NCI-H524 treated with DMSO at 0.1 percent for 48 hours (cell line): ENCODE data around the gene MYLK4.

ENCODE experiments used
- DNase-seq: peaks from one replicate; lab custom pipeline; 2025; lab: John Stamatoyannopoulos, UW

MYLK4 gene

GRCh38 chr6:2733324-2733723 lies 17.4 kb downstream of the MYLK4 start:
- no peak for DNase-seq

GRCh38 chr6:2732503-2733089 lies 18.1 kb downstream of the MYLK4 start:
- no peak for DNase-seq

- DNase-seq = no peak
Observed at GRCh38 chr6:2731281-2731909, 19.3 kb downstream of the MYLK4 start.

GRCh38 chr6:2730353-2731107 lies 20.2 kb downstream of the MYLK4 start:
- DNase-seq = no peak

- no peak for DNase-seq
Observed at GRCh38 chr6:2729921-2730320, 20.8 kb downstream of the MYLK4 start.

- DNase-seq = no peak
Observed at GRCh38 chr6:2725999-2726567, 24.6 kb downstream of the MYLK4 start.

GRCh38 chr6:2725364-2725988 lies 25.2 kb downstream of the MYLK4 start:
- DNase-seq = no peak

GRCh38 chr6:2721219-2721618 lies 29.5 kb downstream of the MYLK4 start:
- DNase-seq = no peak

GRCh38 chr6:2719093-2719455 lies 31.6 kb downstream of the MYLK4 start:
- DNase-seq = no peak

GRCh38 chr6:2718334-2719092 lies 32.2 kb downstream of the MYLK4 start:
- DNase-seq = no peak

- no peak for DNase-seq
Observed at GRCh38 chr6:2716936-2717700, 33.6 kb downstream of the MYLK4 start.

- no peak for DNase-seq
Observed at GRCh38 chr6:2715737-2716136, 35.0 kb downstream of the MYLK4 start.

GRCh38 chr6:2714111-2714895 lies 36.4 kb downstream of the MYLK4 start:
- DNase-seq = no peak

- DNase-seq = no peak
Observed at GRCh38 chr6:2713473-2714110, 37.1 kb downstream of the MYLK4 start.

GRCh38 chr6:2712102-2712501 lies 38.6 kb downstream of the MYLK4 start:
- no peak for DNase-seq

- DNase-seq = no peak
Observed at GRCh38 chr6:2710412-2710811, 40.3 kb downstream of the MYLK4 start.

GRCh38 chr6:2708456-2708855 lies 42.3 kb downstream of the MYLK4 start:
- no peak for DNase-seq

GRCh38 chr6:2706558-2706957 lies 44.2 kb downstream of the MYLK4 start:
- peak; percentile 95 for DNase-seq

GRCh38 chr6:2705256-2705655 lies 45.5 kb downstream of the MYLK4 start:
- no peak for DNase-seq

GRCh38 chr6:2697291-2697690 lies 53.4 kb downstream of the MYLK4 start:
- DNase-seq = no peak
